HFF-Myc (cell line): ENCODE results near the gene DUSP16.

Experiments used
- DNase-seq: peaks from one replicate; pipeline ENCODE4 v3.0.0-alpha.2; 2011; ENCODE audit warnings: low read depth; ENCODE audit errors: extremely low read depth
- H3K4me3 ChIP-seq: replicated peaks from 2 replicates; pipeline ENCODE4 v1.5.1; 2011; ENCODE audit warnings: low read depth, mild to moderate bottlenecking, control low read depth, low read length
- CTCF ChIP-seq: IDR thresholded peaks from 2 replicates; pipeline ENCODE4 v1.5.1; 2012; ENCODE audit warnings: mild to moderate bottlenecking, low read depth, low read length, control low read depth; ENCODE audit errors: missing control alignments

DUSP16 gene

GRCh38 chr12:12461923-12462315, 100.7 kb downstream of the DUSP16 start:
- no peak for TF ChIP-seq CTCF
- no peak overlapping the region for H3K4me3 ChIP-seq
- no peak for DNase-seq

GRCh38 chr12:12460935-12461922, 101.4 kb downstream of the DUSP16 start:
- no peak overlapping the region for H3K4me3 ChIP-seq
- DNase-seq = no peak
- no peak for TF ChIP-seq CTCF

GRCh38 chr12:12456637-12457036, 106.0 kb downstream of the DUSP16 start:
- TF ChIP-seq CTCF = no peak
- no peak overlapping the region for H3K4me3 ChIP-seq
- DNase-seq = no peak

- no peak for TF ChIP-seq CTCF
- DNase-seq = no peak
Measured at GRCh38 chr12:12454315-12454714, 108.3 kb downstream of the DUSP16 start.

GRCh38 chr12:12453635-12454034, 109.0 kb downstream of the DUSP16 start:
- no peak for DNase-seq
- H3K4me3 ChIP-seq = no peak overlapping the region
- no peak for TF ChIP-seq CTCF

More at GRCh38 chr12:12454315-12454714, 108.3 kb downstream of the DUSP16 start:
- H3K4me3 ChIP-seq = no peak overlapping the region

- H3K4me3 ChIP-seq = no peak overlapping the region
- no peak for TF ChIP-seq CTCF
- DNase-seq = no peak
Measured at GRCh38 chr12:12452326-12452902, 110.2 kb downstream of the DUSP16 start.
